HG03196 (cell line): Measurements from ENCODE around the gene MYO3B.

ENCODE experiments used
- ATAC-seq: cut with Tn5 transposase; IDR thresholded peaks from one replicate; pipeline ENCODE4 v1.9.1; 2021; ENCODE audit not compliant: unreplicated experiment

The MYO3B gene

DNA sequence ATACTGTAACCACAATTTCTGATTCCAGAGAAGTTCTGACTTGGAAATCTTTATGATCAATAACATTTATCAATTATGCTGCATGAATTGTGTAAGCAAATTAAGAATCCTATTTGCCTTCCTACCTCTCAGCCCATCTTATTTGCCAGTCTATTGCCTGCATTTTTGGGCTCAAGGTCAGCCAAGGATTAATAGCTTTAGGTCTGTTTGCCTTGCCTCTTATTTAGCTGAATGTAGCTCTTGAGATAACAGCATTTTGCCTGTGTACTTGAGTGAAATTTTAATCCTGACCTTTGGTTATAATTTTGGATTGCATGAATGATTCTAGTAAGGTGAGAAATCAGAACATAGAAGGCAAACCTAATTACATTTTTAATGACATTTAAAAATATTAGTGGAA lies 51.2 kb downstream of the MYO3B start:
- ATAC-seq = no peak

GRCh38 chr2:170229744-170230143 lies 51.8 kb downstream of the MYO3B start:
- ATAC-seq = no peak

DNA sequence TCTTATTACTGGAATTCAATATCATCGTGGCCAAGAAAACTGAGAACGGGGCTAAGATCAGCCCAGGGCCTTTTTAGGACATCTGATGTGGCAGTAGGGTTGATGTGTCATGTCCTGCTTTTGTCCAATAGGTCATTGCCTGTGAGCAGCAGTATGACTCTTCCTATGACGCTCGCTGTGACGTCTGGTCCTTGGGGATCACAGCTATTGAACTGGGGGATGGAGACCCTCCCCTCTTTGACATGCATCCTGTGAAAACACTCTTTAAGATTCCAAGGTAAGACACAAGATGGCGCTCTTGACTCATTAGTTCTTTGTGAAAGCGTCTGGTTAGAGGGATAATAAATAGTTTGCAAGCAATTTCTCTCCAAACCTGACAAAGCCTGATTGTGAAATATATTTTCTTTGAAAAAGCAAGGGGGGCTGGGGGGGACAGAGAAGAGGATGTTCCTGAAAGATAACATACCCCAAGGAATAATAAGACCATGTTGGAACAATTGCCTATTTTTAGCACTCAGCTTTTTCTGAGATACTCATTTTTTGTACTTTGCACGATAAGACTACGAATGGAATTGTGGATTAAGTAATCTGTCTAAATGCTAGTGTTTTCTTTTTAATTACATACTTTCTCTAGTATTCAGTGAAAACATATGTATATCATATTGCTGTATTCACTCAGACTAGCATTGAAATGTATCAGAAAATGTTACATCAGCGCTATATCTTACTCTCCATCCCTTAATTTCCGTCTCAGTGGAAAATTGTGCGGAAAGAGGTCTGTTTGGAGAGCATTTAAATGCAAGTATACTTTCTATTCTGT lies 58.1 kb downstream of the MYO3B start:
- ATAC-seq = no peak

- ATAC-seq = no peak
Measured at GRCh38 chr2:170236680-170237047, 58.7 kb downstream of the MYO3B start.

GRCh38 chr2:170237572-170238120 lies 59.7 kb downstream of the MYO3B start:
- ATAC-seq = no peak

DNA sequence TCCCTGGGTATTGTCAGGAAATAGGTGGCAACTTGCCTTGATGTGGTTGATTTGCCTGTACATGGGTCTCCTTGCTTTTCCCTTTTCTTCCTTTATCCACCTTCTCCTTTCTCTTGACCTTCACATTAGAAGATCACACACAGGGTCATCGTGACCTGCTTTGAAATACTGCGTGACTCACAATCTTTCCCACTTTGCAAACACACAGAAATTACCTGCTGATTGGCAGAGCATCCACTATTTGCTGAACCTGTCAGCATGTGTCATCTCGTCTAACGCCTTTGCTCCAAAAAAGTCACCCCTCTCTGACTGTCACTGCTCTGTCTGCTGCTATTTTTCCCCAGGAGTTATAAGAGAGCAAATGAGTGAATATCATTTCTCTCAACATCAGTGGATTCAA lies 60.8 kb downstream of the MYO3B start:
- ATAC-seq = no peak

- no peak for ATAC-seq
Measured at GRCh38 chr2:170240629-170241028, 62.7 kb downstream of the MYO3B start.

GRCh38 chr2:170241756-170242155 lies 63.8 kb downstream of the MYO3B start:
- ATAC-seq = no peak

- no peak for ATAC-seq
Measured at GRCh38 chr2:170243118-170243837, 65.3 kb downstream of the MYO3B start.

DNA sequence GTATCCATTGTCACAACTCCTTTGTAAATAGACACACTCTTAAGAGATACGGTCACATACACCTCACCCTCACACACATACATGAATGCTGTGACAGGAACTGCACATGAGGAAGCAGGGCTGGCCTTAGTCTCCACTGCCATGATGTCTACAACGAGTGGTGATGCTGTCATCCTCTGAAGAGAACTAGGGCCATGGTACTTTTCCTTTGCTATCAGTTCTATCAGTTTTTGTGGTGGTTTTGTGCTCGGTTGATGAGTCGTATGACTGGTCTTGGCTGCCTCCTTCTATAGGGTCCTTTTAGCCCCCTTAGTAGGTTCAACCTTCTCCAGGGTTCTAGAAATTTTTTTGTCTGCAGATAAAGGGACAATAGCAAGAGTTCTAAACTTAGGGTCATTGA lies 66.0 kb downstream of the MYO3B start:
- ATAC-seq = no peak

GRCh38 chr2:170244555-170244954 lies 66.6 kb downstream of the MYO3B start:
- ATAC-seq = no peak

DNA sequence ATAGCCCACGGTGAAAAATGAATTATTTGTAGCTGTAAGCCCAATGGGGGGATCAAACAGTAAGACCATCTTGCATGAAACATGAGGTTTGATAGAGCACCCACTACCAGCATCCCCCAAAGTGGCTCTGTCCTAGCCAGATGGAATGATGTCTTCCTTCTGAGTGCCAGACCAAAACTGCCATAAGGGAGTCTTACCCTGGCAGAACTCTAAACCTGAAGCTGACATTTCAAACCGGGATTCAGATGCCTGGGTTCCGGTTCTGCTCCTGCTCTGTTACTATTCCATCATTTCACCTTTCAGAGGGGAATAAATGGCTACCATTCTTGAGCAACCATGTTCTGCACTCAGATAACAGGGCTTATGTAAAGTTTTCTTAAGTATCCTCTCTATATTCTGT lies 67.4 kb downstream of the MYO3B start:
- ATAC-seq = no peak

GRCh38 chr2:170247333-170247732 lies 69.4 kb downstream of the MYO3B start:
- no peak for ATAC-seq

DNA sequence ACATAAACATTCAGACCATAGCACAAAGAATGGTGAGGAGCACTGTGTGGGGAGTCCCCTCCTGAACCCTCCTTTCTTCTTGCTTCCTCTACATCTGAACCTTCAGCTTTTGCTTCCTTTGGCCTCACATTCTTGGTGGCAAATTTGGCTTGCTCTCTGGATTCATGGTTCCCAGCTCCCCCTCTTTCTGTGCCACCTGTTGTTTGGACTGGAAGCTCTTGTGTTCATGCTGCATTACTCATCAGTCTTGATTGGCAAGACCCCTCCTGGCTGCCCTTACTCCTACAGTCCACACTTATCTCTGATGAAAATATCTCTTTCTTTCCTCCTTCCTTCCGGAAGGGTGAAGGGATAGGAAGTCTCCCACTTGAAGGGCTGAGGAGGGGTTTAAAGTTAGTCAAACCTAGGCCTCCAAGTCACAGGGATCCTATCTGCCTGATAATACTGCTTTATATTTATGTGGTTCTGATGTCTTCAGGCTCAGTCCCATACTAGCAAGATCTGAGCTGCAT lies 70.0 kb downstream of the MYO3B start:
- no peak for ATAC-seq

GRCh38 chr2:170248574-170249393 lies 70.8 kb downstream of the MYO3B start:
- no peak for ATAC-seq

DNA sequence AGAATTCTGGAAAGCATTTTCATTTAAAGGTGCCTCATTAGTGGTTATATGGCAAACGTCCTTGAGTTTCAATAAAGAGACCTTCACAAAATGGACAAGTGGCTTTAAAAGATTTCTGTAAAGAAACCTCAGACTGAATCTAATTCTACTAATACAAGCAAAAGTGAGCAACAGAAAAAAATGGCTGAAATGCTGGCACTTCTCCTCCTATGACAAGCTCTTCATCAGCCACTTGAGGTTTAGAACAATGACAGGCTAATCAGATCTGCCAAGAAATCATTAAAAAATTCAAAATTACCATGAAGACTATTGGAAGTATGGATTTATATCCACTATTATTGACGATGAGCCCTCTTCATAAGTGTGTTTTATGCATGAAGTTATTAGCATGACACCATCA lies 71.8 kb downstream of the MYO3B start:
- no peak for ATAC-seq

DNA sequence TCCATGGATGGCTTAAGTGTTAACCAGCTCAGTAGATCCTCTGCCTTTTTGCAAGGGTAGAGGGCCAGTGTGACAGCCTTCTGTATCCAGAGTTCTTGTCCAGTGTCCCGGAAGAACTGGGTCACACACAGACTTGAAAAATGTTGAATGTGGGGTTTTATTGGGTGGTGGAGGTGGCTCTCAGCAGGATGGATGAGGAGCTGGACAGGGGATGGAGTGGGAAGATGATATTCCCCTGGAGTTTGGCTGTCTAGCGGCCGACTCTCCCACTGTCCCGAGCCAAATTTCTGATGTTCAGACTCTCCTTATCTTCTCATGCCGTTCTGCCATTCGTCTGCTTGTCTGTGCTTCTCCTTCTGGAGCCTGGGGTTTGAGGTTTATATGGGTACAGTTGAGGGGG lies 72.6 kb downstream of the MYO3B start:
- ATAC-seq = no peak

DNA sequence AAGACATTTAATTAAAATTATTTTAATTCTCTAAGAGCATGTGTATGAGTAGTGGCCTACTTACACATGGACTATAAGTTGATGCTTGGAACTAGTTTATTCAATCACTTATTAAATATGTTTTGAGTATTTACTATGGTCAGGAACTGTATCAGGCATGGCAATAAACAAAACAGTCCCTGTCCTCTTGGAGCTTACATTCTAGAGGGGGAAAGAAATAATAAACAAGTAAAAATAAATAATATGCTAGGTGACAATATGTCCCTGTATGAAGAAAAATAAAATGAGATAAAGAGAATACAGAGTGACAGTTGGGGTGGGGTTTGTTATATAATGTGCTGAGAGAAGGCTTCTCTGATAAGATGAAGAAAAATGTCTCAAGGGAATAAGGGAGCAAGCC lies 74.5 kb downstream of the MYO3B start:
- ATAC-seq = no peak

GRCh38 chr2:170253721-170254230 lies 75.8 kb downstream of the MYO3B start:
- ATAC-seq = no peak

DNA sequence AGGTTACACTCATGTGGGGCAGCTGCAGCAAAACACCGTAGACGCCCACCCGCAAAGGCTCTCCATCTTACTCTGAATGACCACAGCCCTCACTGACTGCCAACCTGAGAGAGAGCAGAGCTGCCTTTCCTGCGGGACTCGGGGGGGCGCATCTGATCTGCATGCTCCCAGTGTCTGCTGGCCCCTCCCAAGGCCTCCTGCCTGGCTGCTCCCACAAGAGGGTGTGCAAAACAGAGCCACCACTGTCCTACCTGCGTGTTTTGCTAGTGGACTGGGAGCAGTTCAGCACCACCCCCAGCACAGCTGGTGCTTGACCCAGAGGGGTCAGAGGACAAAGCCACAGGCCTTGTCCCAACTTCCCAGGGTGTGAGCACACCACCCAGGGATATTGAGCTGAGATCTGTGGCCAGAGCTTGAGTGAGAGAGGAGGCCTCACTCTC lies 76.4 kb downstream of the MYO3B start:
- ATAC-seq = no peak

DNA sequence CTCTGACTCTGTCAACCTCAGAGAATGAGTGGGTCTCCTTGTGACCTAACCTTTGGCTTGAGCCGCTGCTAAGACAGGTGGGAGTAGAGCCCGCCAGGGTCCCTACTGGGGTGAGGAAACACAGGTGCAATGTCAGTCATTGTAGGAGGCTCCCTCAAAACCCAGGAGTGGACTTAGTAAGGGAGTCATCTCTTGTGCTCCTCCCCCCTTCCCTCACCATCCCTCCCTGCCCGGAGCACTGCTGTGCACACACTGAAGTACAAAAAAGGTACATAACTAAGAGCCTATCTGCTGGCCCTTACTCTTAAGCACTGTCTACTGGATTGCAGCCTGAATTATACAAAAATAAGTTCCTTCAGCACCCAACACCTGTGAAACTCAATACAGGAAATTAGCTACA lies 77.2 kb downstream of the MYO3B start:
- ATAC-seq = no peak
